GM21447 (cell line): ENCODE data around the gene SEC14L5.

Experiments
- ATAC-seq: cut with Tn5 transposase; IDR thresholded peaks from one replicate; pipeline ENCODE4 v1.9.1; 2021; ENCODE audit not compliant: unreplicated experiment

Gene SEC14L5

DNA sequence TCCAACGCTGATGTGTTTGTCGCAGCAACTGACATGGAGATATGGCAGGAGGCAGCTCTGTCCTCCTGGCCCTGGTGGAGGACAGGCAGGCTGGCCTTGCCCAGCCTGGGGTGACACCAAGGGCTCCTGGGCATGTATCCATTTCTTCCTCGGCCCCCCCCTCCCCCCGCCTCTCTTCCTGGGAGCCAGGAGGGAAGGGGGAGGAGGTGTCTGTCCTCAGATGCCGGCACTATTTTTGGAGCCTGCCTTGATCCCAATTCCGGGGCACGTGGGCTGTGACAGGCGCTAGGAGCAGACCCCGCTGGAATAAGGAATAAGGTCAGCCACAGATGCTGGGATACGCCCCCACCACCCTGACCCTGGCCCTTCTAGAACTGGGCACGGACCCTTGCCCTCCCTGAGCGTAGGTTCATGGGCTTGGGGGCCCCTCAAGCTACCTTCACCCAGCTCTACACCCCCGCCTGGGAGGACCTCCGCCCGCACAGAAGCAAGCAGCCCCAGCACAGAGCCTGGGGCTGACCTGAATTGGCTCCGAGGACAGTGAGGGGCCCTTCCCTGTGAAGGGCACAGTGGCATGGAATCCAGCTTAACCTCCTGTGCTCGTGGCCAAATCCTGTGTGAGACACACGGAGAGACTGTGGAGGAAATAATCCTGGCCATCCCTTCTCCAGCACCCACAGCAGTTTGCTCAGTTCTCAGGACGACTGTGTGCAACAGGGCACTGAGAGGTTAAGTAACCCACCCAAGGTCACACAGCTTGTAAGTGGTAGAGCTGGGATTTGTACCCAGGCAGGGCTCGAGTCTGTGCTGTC lies 24.1 kb downstream of the SEC14L5 start:
- no peak for ATAC-seq

DNA sequence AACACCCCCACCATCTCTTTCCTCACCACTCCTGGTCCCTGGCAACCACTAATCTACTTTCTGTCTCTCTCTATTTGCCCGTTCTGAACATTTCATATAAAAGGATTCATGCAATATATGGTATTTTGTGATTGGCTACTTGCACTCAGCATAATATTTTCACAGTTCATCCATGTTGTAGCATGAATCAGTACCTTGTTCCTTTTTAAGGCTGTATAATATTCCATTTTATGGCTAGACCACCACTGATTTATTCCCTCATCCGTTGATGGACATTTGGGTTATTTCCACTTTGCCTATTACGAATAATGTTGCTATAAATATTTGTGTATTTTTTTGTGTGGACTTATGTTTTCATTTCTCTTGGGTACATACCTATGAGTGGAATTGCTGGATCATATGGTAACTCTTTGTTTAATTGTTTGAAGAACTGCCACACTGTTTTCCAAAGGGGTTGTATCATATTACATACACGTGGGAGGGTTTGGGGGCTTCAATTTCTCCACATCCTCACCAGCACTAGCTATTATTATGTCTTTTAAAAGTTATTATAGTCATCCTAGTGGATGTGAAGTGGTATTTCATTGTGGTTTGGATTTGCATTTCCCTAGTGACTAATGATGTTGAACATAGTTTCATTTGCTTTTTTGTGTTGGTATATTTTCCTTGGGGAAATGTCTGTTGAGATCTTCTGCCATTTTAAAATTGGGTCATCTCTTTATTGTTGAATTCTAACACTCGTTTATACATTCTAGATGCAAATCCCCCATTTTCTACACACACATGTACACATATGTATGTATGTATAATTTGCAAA lies 26.3 kb downstream of the SEC14L5 start:
- ATAC-seq, result no peak

- ATAC-seq, result no peak
Measured at GRCh38 chr16:4987250-4987579, 29.1 kb downstream of the SEC14L5 start.

DNA sequence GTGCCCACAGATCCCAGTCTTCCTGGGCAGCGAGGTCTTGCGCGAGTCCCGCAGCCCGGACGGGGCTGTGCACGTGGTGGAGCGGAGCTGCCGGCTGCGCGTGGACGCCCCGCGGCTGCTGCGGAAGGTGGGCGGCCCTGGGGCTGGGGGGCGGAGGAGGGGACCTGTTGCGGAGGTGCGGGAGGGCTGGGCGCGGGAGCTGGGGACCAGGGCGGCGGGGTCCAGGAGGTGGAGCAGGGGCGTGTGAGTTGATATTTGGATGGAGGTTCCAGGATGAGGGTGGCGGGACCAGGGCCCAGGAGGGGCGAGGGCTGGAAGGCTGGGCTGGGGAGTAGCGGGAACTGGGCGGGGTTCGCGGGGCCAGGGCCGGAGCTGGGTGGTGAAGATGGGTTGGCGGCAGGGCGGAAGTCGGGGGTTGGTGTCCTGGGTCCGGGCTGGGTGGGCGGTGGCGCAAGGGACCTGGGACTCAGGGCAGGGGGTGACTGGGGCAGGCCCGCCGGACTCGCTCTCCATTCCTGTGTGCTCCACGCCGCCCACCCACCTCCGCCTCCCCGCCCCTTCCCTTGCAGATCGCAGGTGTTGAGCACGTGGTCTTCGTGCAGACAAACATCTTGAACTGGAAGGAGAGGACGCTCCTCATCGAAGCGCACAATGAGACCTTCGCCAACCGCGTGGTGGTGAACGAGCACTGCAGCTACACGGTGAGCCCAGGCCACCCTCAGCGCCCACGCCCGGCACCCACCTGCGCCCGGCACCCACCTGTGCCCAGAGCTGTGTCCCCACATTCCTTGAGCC lies 29.6 kb downstream of the SEC14L5 start:
- ATAC-seq, result no peak

DNA sequence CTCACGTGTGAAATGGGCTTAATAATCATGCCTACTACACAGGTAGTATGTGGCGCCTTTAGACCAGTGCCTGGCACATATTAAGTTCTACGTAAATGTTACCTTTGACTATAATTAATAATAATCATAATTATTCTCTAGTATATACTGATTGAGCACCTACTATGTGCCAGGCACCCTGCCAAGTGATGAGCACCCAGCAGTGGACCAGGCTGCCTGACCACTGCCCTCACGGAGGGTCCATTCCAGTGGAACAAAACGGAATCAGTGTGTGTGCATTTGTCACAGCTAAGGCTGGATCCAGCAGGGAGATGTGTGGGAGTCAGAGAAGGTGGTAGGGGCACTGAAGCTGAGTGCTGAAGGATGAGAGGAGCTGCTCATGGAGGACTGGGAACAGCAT lies 30.5 kb downstream of the SEC14L5 start:
- no peak for ATAC-seq

DNA sequence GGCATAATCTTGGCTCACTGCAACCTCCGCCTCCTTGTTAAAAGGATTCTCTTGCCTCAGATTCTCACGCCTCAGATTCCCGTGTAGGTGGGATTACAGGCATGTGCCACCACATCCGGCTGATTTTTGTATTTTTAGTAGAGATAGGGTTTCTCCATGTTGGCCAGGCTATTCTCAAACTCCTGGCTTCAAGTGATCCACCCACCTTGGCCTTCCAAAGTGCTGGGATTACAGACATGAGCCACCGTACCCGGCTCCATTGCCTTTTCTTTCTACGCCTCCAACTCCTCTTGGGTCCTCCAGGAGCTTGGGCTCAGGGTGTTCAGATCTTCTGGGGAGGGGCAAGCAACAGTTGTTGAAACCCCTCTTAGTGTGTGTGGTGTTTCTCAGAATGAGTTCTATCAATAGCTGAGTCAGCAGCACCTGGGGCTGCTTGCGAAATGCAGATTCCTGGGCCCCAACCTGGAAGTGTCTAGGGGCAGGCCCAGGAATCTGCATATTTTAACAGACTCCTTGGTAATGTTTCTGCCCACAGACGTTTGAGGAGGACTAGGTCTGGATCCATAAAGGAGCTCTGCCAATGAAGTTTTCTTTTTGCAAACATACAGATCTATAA lies 31.4 kb downstream of the SEC14L5 start:
- ATAC-seq, result no peak

DNA sequence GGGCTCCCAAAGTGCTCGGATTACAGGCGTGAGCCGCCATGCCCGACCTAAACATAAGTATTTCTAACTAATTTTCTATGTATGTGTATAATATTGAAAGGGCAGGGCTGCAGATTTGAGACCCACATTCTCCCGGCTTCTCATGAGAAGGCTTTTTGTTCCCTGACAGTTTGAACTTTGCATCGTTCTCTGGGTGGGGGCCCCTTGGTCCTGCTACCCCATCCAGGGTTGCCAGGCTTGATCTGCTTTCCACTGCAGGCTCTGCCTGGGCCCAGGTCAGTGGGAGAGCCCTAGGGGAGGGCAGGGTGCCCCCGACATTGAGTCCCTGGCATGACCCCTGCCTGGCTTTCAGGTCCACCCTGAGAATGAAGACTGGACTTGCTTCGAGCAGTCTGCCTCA lies 32.3 kb downstream of the SEC14L5 start:
- ATAC-seq, result no peak

- no peak for ATAC-seq
Measured at GRCh38 chr16:4991754-4992153, 33.6 kb downstream of the SEC14L5 start.

DNA sequence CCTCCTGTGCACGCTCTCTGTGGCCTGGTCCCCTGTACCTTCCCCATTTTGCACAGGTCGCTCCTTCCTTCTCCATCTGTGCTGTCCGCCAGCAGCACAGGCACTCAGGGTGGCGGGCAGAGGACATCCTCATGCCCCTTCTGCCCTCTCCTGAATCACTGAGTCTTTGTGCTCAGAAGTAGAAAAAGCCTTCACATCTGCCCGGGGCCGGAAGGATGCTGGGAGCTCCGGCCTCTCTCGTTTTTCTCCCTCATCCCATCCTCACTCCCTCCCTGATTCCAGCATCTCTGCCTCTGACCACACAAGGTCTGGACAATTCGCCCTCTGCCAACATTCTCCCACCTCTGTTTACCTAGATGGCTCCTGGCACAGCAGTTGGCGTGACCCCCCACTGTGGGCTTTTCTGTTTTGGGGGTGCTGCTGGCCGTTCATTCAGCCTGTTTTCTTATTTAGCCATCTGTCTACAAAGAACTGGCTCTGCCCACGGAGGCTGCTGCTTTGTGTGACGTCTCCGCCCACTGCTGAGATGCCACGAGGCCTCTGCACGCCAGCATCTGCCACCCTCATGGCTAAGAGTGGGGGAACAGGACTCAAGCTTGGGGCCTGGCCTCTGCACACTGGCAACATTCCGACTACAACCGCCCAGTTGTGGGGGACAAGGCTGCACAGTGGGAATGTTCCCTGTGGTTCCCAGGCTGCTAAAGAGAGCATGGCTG lies 36.7 kb downstream of the SEC14L5 start:
- ATAC-seq, result no peak

DNA sequence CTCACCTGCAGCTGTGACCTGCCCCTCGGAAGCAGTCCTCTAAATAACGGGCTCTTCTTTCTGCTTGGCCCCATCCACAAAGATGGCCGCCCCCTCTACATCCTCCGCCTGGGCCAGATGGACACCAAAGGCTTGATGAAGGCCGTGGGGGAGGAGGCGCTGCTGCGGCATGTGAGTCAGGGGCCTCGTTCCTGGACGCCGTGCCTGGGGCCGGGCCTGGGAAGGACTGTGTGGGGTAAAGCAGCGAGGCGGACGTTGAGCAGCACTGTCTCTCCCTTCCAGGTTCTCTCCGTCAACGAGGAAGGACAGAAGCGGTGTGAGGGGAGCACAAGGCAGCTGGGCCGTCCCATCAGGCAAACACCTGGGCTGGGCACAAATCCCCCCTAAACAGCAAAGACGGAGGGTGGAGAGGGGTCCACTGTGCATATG lies 42.5 kb downstream of the SEC14L5 start:
- ATAC-seq, result no peak

GRCh38 chr16:5001571-5001970 lies 43.4 kb downstream of the SEC14L5 start:
- ATAC-seq, result no peak

GRCh38 chr16:5001986-5002385 lies 43.9 kb downstream of the SEC14L5 start:
- ATAC-seq, result no peak

- ATAC-seq, result no peak
Measured at GRCh38 chr16:5002699-5003143, 44.6 kb downstream of the SEC14L5 start.

- ATAC-seq, result no peak
Measured at GRCh38 chr16:5003211-5003610, 45.1 kb downstream of the SEC14L5 start.

DNA sequence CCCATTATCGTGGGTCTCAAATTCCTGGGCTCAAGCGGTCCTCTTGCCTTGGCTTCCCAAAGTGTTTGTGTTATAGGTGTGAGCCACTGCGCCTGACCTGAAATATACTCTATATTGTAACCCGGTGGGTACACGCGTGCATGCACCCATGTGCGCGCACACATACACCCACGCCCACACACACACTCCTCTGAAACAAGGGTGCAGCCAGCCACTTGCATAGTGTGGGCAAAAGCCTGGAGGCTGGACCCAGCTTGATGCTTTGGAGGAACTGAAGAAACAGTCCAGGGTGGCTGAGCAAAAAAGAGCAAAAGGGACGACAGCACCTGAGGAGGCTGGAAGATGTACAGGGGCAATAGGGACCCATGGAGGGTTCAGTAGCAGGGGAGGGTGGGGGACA lies 45.7 kb downstream of the SEC14L5 start:
- no peak for ATAC-seq

DNA sequence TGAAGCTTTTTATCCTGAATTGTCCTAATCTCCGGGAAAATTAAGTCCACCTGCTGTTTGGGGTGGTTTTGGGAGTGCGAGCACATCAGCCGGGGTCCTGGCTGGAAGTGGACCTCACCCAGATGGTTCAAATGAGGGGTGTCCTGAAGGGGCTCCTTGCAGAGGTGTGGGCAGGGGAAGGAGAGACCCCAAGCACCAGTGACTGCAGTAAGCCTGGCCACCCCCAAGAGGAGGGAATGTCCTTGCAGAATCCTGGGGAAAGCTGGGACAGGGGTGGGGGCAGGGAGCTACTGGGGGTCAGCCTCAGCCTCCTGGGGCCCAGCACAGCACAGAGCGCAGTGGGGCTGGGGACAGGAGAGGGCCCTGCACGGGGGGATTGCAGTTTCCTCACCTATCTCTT lies 46.2 kb downstream of the SEC14L5 start:
- no peak for ATAC-seq

- ATAC-seq, result no peak
Measured at GRCh38 chr16:5005916-5006315, 47.8 kb downstream of the SEC14L5 start.

- ATAC-seq, result no peak
Measured at GRCh38 chr16:5006348-5007193, 48.4 kb downstream of the SEC14L5 start.

DNA sequence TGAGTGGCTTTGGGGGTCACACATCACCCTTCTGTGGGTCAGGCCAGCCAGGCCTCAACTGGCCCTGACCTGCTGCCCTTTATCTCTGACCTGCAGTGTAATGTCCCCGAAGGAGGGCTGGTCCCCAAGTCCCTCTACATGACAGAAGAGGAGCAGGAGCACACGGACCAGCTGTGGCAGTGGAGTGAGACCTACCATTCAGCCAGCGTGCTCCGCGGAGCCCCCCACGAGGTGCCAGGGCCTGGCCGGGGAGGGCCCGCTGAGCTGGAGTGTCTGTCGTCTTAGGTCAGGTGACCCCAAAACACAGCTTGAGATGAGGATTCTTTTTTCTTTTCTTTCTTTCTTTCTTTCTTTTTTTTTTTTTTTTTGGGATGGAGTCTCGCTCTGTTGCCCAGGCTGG lies 49.1 kb downstream of the SEC14L5 start:
- ATAC-seq, result no peak

DNA sequence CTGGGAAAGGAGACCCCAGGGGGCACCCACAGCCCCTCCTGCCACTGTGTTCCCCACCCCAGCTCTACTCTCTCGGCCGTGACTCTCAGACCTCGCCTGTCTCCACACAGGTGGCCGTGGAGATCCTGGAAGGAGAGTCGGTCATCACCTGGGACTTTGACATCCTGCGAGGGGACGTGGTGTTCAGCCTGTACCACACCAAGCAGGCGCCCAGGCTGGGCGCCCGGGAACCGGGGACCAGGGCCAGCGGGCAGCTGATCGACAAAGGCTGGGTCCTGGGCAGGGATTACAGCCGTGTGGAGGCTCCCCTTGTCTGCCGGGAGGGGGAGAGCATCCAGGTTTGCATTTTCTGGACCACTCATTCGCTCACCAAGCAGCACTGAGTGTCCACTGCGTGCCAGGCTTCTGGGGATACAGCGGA lies 50.2 kb downstream of the SEC14L5 start:
- no peak for ATAC-seq
